Measurements from ENCODE around the gene STAT3. TPM values are rescaled to one million over a fixed set of nuclear protein-coding genes. Genes with fewer than 3 reads are reported as not detected.

Gene STAT3
- total RNA-seq, 3 donors from 2014 or later (not counting 1 experiment from before 2014, with no cell fraction given) = 190 to 246 (median 206) TPM

DNA sequence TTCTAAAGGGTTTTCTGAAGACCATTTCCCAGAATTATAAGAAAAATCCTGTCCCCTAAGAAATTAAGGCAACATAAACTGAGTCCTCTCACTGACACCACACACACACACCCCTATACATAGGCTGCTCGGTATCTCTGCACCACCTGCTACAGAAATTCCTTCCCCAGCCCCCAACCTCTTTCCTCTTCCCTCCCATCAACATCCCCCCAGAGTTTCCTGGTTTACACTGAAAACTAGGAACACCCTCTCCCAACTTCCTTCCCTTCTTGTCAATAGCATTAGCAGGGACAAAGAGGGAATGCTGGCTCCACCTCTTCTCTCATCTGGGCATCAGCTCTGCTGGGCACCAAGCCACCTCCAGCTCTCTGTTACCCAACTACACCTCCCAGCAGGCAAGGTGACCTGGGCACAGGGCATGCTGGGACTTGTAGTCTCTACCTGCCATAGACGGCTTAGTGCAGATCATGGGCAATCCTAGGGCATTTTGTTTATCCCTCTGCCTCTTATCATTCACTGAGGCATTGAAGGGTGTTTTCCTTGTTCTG, 19.1 kb upstream of the STAT3 start:
- DNase-seq (peak in 1 of 2 donors; percentile 79), ATAC-seq (peak; percentile 73 to 90 (median 83))
- Mint-ChIP-seq H3K4me3 (no peak overlapping the region), H3K9me3 (no peaks in the 10 kb centered on the region), H3K36me3 (no peaks in the 10 kb centered on the region), H3K27me3 (ENCODE audit: low read depth in 2 of 2) (peaks cover 7% of the 10 kb centered on the region in 2 donors), H3K4me1 (peaks cover 6 to 9% of the 10 kb centered on the region in 2 donors), H3K27ac (peak overlapping the region in 1 of 2 donors; percentile 19)
- H3K9me3 ChIP-seq (ENCODE audit: control insufficient read depth, insufficient read depth, low read length) = no peaks in the 10 kb centered on the region
- intact Hi-C loops (cut with micrococcal nuclease) = no loop called here
- no peaks in the 10 kb centered on the region for H3K27me3 ChIP-seq (ENCODE audit: control insufficient read depth, insufficient read depth, low read length)
- TF ChIP-seq, protein P1, sequence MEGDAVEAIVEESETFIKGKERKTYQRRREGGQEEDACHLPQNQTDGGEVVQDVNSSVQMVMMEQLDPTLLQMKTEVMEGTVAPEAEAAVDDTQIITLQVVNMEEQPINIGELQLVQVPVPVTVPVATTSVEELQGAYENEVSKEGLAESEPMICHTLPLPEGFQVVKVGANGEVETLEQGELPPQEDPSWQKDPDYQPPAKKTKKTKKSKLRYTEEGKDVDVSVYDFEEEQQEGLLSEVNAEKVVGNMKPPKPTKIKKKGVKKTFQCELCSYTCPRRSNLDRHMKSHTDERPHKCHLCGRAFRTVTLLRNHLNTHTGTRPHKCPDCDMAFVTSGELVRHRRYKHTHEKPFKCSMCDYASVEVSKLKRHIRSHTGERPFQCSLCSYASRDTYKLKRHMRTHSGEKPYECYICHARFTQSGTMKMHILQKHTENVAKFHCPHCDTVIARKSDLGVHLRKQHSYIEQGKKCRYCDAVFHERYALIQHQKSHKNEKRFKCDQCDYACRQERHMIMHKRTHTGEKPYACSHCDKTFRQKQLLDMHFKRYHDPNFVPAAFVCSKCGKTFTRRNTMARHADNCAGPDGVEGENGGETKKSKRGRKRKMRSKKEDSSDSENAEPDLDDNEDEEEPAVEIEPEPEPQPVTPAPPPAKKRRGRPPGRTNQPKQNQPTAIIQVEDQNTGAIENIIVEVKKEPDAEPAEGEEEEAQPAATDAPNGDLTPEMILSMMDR (IDR thresholded peaks at IDR 0.05) = no peak
- 35% methylated on average over 2 of the region's 2 CpGs for WGBS (ENCODE audit: insufficient coverage)
- H3K36me3 ChIP-seq (ENCODE audit: control insufficient read depth, insufficient read depth, low read length) = no peaks in the 10 kb centered on the region
- no peak overlapping the region for H3K4me3 ChIP-seq (ENCODE audit: low read length)
- H3K27ac ChIP-seq (ENCODE audit: low read length) = no peak overlapping the region
- H3K4me1 ChIP-seq (ENCODE audit: control insufficient read depth, insufficient read depth, low read length) = peaks cover 7% of the 10 kb centered on the region

DNA sequence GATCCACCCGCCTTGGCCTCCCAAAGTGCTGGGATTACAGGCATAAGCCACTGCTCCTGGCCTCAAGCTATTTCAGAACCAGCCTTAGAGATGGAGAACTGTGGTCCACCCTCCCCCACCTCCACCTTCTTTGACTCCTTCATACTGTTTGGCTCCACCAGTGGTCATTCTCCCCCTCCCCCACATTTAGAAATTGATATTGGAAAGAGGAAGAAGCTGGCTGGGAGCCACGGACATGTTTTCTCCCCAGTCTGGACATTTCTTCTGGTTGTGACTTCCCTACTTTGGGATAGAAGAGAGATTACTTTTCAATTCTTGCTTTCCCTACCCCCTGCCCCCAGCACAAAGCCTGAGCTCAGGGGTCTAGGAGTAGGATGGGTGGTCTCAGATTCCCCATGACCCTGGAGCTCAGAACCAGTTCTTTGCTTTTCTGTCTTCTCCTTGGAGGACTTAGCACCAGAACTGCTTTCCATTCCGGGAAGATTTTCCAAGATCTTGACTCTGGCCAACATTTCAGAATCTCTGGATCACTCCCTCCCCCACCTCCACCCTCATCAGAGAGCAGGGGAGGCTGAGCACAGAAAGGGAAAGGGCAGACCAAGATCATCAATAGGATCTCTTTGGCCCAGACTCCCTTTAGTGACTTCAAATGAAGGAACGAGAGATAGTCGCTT, 18.5 kb upstream of the STAT3 start:
- no peaks in the 10 kb centered on the region for H3K9me3 ChIP-seq (ENCODE audit: control insufficient read depth, insufficient read depth, low read length)
- Mint-ChIP-seq H3K9me3 (no peaks in the 10 kb centered on the region), H3K4me3 (no peak overlapping the region), H3K27me3 (ENCODE audit: low read depth in 2 of 2) (peaks cover 7% of the 10 kb centered on the region in 2 donors), H3K4me1 (peaks cover 6 to 9% of the 10 kb centered on the region in 2 donors), H3K27ac (no peak overlapping the region), H3K36me3 (no peaks in the 10 kb centered on the region)
- TF ChIP-seq, protein P1 (IDR thresholded peaks at IDR 0.05) = no peak
- 96% methylated on average over 4 of the region's 5 CpGs for WGBS (ENCODE audit: insufficient coverage)
- intact Hi-C loops (cut with micrococcal nuclease) = loop anchor here (1.0 kb wide), 2 partner anchors 83 to 94 kb away; no protein-coding TSS in a partner anchor
- H3K27me3 ChIP-seq (ENCODE audit: control insufficient read depth, insufficient read depth, low read length) = no peaks in the 10 kb centered on the region
- DNase-seq (no peak), ATAC-seq (no peak)
- no peak overlapping the region for H3K4me3 ChIP-seq (ENCODE audit: low read length)
- H3K4me1 ChIP-seq (ENCODE audit: control insufficient read depth, insufficient read depth, low read length) = peaks cover 7% of the 10 kb centered on the region
- H3K27ac ChIP-seq (ENCODE audit: low read length) = no peak overlapping the region
- H3K36me3 ChIP-seq (ENCODE audit: control insufficient read depth, insufficient read depth, low read length) = no peaks in the 10 kb centered on the region

DNA sequence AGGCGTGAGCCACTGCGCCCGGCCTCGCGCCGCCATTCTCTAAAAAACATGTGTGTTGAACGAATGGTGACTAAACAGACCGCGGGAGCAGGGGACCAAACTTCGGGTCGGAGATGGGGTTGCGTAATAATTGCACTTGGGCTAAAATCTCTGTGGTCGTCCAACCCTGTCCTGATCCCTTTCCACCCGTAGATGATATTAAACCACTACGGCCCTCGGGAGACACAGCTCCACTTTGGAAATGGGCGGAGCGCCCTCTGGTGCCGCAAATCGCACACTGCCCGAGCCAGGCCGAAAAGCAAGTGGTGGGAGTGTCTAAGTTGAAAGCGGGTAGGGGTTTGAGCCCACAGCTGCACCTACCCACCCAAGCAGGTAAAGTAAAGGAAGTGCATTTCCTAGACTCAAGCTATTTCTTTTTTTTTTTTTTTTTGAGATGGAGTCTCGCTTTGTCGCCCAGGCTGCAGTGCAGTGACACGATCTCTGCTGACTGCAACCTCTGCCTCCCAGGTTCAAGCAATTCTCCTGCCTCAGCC, 17.8 kb upstream of the STAT3 start:
- peaks cover 6 to 9% of the 10 kb centered on the region in 2 donors for H3K4me1 Mint-ChIP-seq
- H3K4me3 ChIP-seq (ENCODE audit: low read length) = no peak overlapping the region
- H3K36me3 Mint-ChIP-seq = no peaks in the 10 kb centered on the region
- H3K27me3 ChIP-seq (ENCODE audit: control insufficient read depth, insufficient read depth, low read length) = no peaks in the 10 kb centered on the region
- ATAC-seq (peak; percentile 85 to 87 (median 85)), DNase-seq (peak; percentile 84 to 89)
- H3K36me3 ChIP-seq (ENCODE audit: control insufficient read depth, insufficient read depth, low read length) = no peaks in the 10 kb centered on the region
- intact Hi-C loops (cut with micrococcal nuclease) = loop anchor here (1.0 kb wide), 2 partner anchors 83 to 94 kb away; no protein-coding TSS in a partner anchor
- H3K27ac ChIP-seq (ENCODE audit: low read length) = no peak overlapping the region
- no peaks in the 10 kb centered on the region for H3K9me3 Mint-ChIP-seq
- TF ChIP-seq, protein P1 (IDR thresholded peaks at IDR 0.05) = peak; percentile 85
- H3K27me3 Mint-ChIP-seq (ENCODE audit: low read depth in 2 of 2) = peaks cover 7% of the 10 kb centered on the region in 2 donors
- H3K4me1 ChIP-seq (ENCODE audit: control insufficient read depth, insufficient read depth, low read length) = peaks cover 7% of the 10 kb centered on the region
- 40% methylated on average over 26 of the region's 26 CpGs for WGBS (ENCODE audit: insufficient coverage)
- no peaks in the 10 kb centered on the region for H3K9me3 ChIP-seq (ENCODE audit: control insufficient read depth, insufficient read depth, low read length)
- H3K27ac Mint-ChIP-seq = no peak overlapping the region
- H3K4me3 Mint-ChIP-seq = no peak overlapping the region
